GM12878 (cell line): ENCODE measurements around the gene BLOC1S6. TPM values are rescaled to one million over a fixed set of nuclear protein-coding genes. Genes with fewer than 3 reads are reported as not detected.

Source experiments
- ATAC-seq: fragments of 200-7000 bp; cut with Tn5 transposase; 3 replicates; pipeline ENCODE4 v1.9.1; 2020; ENCODE audit warnings: mild to moderate bottlenecking, moderate library complexity
- BruUV-seq: library from RNA; stranded (reverse); fragments of 400-500 nt; replicated peaks from 2 replicates; lab custom pipeline; 2021; lab: Mats Ljungman, UMichigan
- CTCF ChIA-PET: fragments of 300-600 bp; sonication (Branson Sonifier 250); formaldehyde crosslinking; extraction: SDS; loops from one replicate; lab custom pipeline; 2021; ENCODE audit warnings: inconsistent platforms; lab: Yijun Ruan, JAX
- POLR2A ChIA-PET: fragments of 350-600 bp; formaldehyde crosslinking; extraction: SDS; loops from one replicate; lab custom pipeline; 2021; ENCODE audit warnings: inconsistent platforms; lab: Charles Lee
- RAD21 ChIA-PET: fragments of 300-600 bp; sonication (Branson Sonifier 250); formaldehyde crosslinking; loops from one replicate; lab custom pipeline; 2023; ENCODE audit warnings: antibody characterized with exemption; ENCODE audit not compliant: unreplicated experiment; lab: Charles Lee
- SMC1A ChIA-PET: fragments of 300-600 bp; sonication (Branson Sonifier 250); formaldehyde crosslinking; loops from one replicate; lab custom pipeline; 2023; ENCODE audit not compliant: unreplicated experiment, uncharacterized antibody; lab: Charles Lee
- DNase-seq: peaks from one replicate; pipeline ENCODE4 v3.0.0-alpha.2; 2011; ENCODE audit warnings: low read depth, low spot score
- FAIRE-seq: peaks from 3 replicates; lab custom pipeline; 2011; peaks lifted over from hg19 to GRCh38; lab: Jason Lieb, UNC
- H2AFZ ChIP-seq: 2 replicates; pipeline ENCODE4 v1.6.0; 2011; ENCODE audit warnings: low read depth, low read length, control low read depth; ENCODE audit not compliant: control insufficient read depth
- H3K27ac ChIP-seq: 2 replicates; pipeline ENCODE4 v1.5.1; 2011; ENCODE audit warnings: control low read depth; ENCODE audit not compliant: control insufficient read depth, insufficient read depth
- H3K27me3 ChIP-seq, 2 experiments: replicated peaks in 1 of 2; 2 replicates each; pipeline versions ENCODE4 v1.6.0 to v1.6.1; 2011; ENCODE audit warnings: low read length in 1 of 2; ENCODE audit not compliant: control insufficient read depth in 2 of 2, insufficient read depth in 2 of 2
- H3K36me3 ChIP-seq, 2 experiments: 2 replicates each; pipeline ENCODE4 v1.5.1; 2011; ENCODE audit warnings: low read length in 1 of 2; ENCODE audit not compliant: control insufficient read depth in 2 of 2, insufficient read depth in 2 of 2
- H3K4me1 ChIP-seq: 2 replicates; pipeline ENCODE4 v1.6.1; 2011; ENCODE audit warnings: mild to moderate bottlenecking, low read length, moderate library complexity, mixed read lengths; ENCODE audit not compliant: control insufficient read depth, insufficient read depth
- H3K4me2 ChIP-seq: 2 replicates; pipeline ENCODE4 v1.6.0; 2011; ENCODE audit warnings: control low read depth; ENCODE audit not compliant: control insufficient read depth, insufficient read depth
- H3K4me3 ChIP-seq: fragments of 200-600 bp; sonication (generic); 2 replicates; pipeline ENCODE4 v1.5.1; 2016
- H3K79me2 ChIP-seq: 2 replicates; pipeline ENCODE4 v1.6.0; 2011; ENCODE audit warnings: low read length; ENCODE audit not compliant: control insufficient read depth, insufficient read depth
- H3K9ac ChIP-seq: 2 replicates; pipeline ENCODE4 v1.8.0; 2011; ENCODE audit warnings: low read length, control low read depth, mixed read lengths; ENCODE audit not compliant: control insufficient read depth, insufficient read depth
- H3K9me3 ChIP-seq: replicated peaks from 3 replicates; pipeline ENCODE4 v1.5.1; 2011; ENCODE audit warnings: mild to moderate bottlenecking, low read length; ENCODE audit not compliant: control insufficient read depth, insufficient read depth
- H4K20me1 ChIP-seq: 2 replicates; pipeline ENCODE4 v1.6.0; 2011; ENCODE audit not compliant: control insufficient read depth, insufficient read depth
- BACH1 ChIP-seq: fragments of 450-650 bp; IDR thresholded peaks from 2 replicates; pipeline ENCODE4 v1.6.1; 2017; ENCODE audit warnings: mild to moderate bottlenecking, borderline replicate concordance
- EGR1 ChIP-seq, 2 experiments: IDR thresholded peaks; 1 replicate in 1 of 2; 2 replicates in 1 of 2; pipeline ENCODE4 v1.6.1; 2011 to 2012; ENCODE audit warnings: low read depth in 2 of 2, low read length in 2 of 2, borderline replicate concordance in 1 of 2, mild to moderate bottlenecking in 1 of 2, moderate library complexity in 1 of 2
- ETV6 ChIP-seq, 2 experiments: fragments of 450-650 bp in 1 of 2; IDR thresholded peaks in 1 of 2; conservative IDR thresholded peaks in 1 of 2; 2 replicates each; pipeline ENCODE4 v1.6.1; 2014; ENCODE audit warnings: antibody characterized with exemption in 1 of 2, borderline replicate concordance in 1 of 2, low read depth in 1 of 2, mild to moderate bottlenecking in 1 of 2, moderate library complexity in 1 of 2
- NR2C2 ChIP-seq: IDR thresholded peaks from 2 replicates; pipeline ENCODE4 v1.6.1; 2011; ENCODE audit warnings: borderline replicate concordance, low read depth; ENCODE audit not compliant: control insufficient read depth, insufficient read length
- PAX5 ChIP-seq: IDR thresholded peaks from 2 replicates; pipeline ENCODE4 v1.6.1; 2011; ENCODE audit warnings: low read depth, low read length, borderline replicate concordance
- RBBP5 ChIP-seq: fragments of 200-600 bp; sonication (generic); conservative IDR thresholded peaks from 2 replicates; pipeline ENCODE4 v1.6.1; 2016
- SREBF1 ChIP-seq: IDR thresholded peaks from 2 replicates; pipeline ENCODE4 v1.6.1; 2012; ENCODE audit warnings: mild to moderate bottlenecking, low read length
- ZNF384 ChIP-seq: IDR thresholded peaks from 2 replicates; pipeline ENCODE4 v1.6.1; 2012; ENCODE audit warnings: low read depth, mild to moderate bottlenecking, low read length, improper control_type of control experiment, borderline replicate concordance
- WGBS: methylation state at CpG from one replicate; pipeline ENCODE4 v1.1.6; 2016; ENCODE audit warnings: low lambda C conversion rate; ENCODE audit not compliant: insufficient replicate concordance, insufficient coverage; ENCODE audit errors: missing lambda C conversion rate; 5-methylcytosine and 5-hydroxymethylcytosine counted together
- in situ Hi-C: fragments of 300-500 bp; cut with MboI; formaldehyde crosslinking; loops from 9 replicates; pipeline ENCODE4 v1.14.3; 2018; ENCODE audit warnings: mixed read lengths
- intact Hi-C: fragments of 100-400 bp; cut with micrococcal nuclease; formaldehyde crosslinking; loops from one replicate; pipeline ENCODE4 v1.14.2; 2022; ENCODE audit not compliant: unreplicated experiment
- polyA plus RNA-seq, 11 experiments: library from polyadenylated mRNA; depleted of rRNA in 4 of 11; unstranded in 6 of 11; stranded (reverse) in 5 of 11; fragments of >200 nt; fragmentation: Nextera tagmentation in 4 of 11; fragmentation: Illumina TruSeq in 1 of 11; extraction: Ambion mirVana in 4 of 11; extraction: Trizol in 1 of 11; gene quantifications; 1 replicate in 1 of 11; 2 replicates in 10 of 11; pipeline versions ENCODE4 v1.2.1 to v1.2.3, GENCODE V29; 2011 to 2016; ENCODE audit warnings: inconsistent platforms in 2 of 11, missing spikeins in 2 of 11, low read depth in 1 of 11
- total RNA-seq, 4 experiments: library from RNA; depleted of rRNA in 3 of 4; stranded (reverse); fragments of >200 nt in 3 of 4; fragmentation: Illumina TruSeq in 1 of 4; extraction: Trizol in 1 of 4; gene quantifications; 2 replicates each; pipeline versions ENCODE4 v1.2.1 to v1.2.3, GENCODE V29; 2013 to 2021
- TF ChIP-seq, protein P1 (sequence below): fragments of 450-650 bp; IDR thresholded peaks from 2 replicates; pipeline ENCODE4 v1.6.1; 2017; ENCODE audit warnings: mild to moderate bottlenecking, moderate library complexity
- TF ChIP-seq, protein P2 (sequence below): fragments of 150-350 bp; IDR thresholded peaks from 2 replicates; pipeline ENCODE4 v1.6.1; 2014; ENCODE audit warnings: mild to moderate bottlenecking, low read depth, low read length
- TF ChIP-seq, protein P3 (sequence below): fragments of 150-350 bp; IDR thresholded peaks from 2 replicates; pipeline ENCODE4 v1.6.1; 2016; ENCODE audit warnings: low read depth, low read length

The BLOC1S6 gene
- total and polyA plus RNA-seq, 10 of the 15 experiments (the other 5 are each of a cell fraction or from before 2014, with no cell fraction given), result 13.5 to 48.8 (median 32.7) TPM

DNA sequence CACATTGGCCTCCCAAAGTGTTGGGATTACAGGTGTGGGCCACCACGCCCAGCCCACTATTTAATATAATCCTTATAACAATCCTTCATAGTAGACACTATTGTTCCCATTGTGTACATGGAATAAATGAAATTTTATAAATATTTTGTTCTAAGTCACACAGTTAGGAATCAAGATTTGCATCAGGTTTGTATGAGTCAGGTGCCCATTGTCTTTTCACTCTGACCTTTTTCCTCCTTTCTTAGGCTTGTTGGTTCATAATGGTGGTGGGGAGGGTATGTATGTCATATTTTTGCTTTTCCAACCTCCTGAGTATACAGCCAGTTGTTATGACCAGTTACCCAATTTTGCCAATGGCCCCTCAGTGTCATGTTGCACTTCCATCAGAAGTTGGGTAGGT lies 46.6 kb upstream of the BLOC1S6 start:
- WGBS, result 0% methylated on average over 1 of the region's 1 CpG
- Histone ChIP-seq H3K4me2 (no peak overlapping the region), H3K36me3 (no peaks in the 10 kb centered on the region), H3K9ac (no peak overlapping the region), H2AFZ (no peak overlapping the region), H4K20me1 (no peaks in the 10 kb centered on the region), H3K27me3 (no peaks in the 10 kb centered on the region), H3K4me3 (no peak overlapping the region), H3K4me1 (no peaks in the 10 kb centered on the region), H3K9me3 (no peaks in the 10 kb centered on the region), H3K27ac (no peak overlapping the region), H3K79me2 (no peaks in the 10 kb centered on the region)
- POLR2A ChIA-PET, result interaction anchor here (0.7 kb wide), 1 partner anchor 9 kb away, joined by 3 read pairs; no protein-coding TSS in a partner anchor
- TF ChIP-seq, protein P1, sequence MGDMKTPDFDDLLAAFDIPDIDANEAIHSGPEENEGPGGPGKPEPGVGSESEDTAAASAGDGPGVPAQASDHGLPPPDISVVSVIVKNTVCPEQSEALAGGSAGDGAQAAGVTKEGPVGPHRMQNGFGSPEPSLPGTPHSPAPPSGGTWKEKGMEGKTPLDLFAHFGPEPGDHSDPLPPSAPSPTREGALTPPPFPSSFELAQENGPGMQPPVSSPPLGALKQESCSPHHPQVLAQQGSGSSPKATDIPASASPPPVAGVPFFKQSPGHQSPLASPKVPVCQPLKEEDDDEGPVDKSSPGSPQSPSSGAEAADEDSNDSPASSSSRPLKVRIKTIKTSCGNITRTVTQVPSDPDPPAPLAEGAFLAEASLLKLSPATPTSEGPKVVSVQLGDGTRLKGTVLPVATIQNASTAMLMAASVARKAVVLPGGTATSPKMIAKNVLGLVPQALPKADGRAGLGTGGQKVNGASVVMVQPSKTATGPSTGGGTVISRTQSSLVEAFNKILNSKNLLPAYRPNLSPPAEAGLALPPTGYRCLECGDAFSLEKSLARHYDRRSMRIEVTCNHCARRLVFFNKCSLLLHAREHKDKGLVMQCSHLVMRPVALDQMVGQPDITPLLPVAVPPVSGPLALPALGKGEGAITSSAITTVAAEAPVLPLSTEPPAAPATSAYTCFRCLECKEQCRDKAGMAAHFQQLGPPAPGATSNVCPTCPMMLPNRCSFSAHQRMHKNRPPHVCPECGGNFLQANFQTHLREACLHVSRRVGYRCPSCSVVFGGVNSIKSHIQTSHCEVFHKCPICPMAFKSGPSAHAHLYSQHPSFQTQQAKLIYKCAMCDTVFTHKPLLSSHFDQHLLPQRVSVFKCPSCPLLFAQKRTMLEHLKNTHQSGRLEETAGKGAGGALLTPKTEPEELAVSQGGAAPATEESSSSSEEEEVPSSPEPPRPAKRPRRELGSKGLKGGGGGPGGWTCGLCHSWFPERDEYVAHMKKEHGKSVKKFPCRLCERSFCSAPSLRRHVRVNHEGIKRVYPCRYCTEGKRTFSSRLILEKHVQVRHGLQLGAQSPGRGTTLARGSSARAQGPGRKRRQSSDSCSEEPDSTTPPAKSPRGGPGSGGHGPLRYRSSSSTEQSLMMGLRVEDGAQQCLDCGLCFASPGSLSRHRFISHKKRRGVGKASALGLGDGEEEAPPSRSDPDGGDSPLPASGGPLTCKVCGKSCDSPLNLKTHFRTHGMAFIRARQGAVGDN, result no peak
- TF ChIP-seq ETV6 (conservative IDR thresholded peaks at IDR 0.05 in 1 of 2, IDR thresholded peaks at IDR 0.05 in 1 of 2; ENCODE audit: borderline replicate concordance in 1 of 2, low read depth in 1 of 2) (no peak), SREBF1 (no peak), NR2C2 (no peak), RBBP5 (no peak), PAX5 (no peak), BACH1 (no peak), ZNF384 (no peak), EGR1 (IDR thresholded peaks at IDR 0.05; ENCODE audit: borderline replicate concordance in 1 of 2, low read depth in 2 of 2, low read length in 2 of 2) (no peak)
- TF ChIP-seq, protein P2, sequence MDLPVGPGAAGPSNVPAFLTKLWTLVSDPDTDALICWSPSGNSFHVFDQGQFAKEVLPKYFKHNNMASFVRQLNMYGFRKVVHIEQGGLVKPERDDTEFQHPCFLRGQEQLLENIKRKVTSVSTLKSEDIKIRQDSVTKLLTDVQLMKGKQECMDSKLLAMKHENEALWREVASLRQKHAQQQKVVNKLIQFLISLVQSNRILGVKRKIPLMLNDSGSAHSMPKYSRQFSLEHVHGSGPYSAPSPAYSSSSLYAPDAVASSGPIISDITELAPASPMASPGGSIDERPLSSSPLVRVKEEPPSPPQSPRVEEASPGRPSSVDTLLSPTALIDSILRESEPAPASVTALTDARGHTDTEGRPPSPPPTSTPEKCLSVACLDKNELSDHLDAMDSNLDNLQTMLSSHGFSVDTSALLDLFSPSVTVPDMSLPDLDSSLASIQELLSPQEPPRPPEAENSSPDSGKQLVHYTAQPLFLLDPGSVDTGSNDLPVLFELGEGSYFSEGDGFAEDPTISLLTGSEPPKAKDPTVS, result no peak
- TF ChIP-seq, protein P3, sequence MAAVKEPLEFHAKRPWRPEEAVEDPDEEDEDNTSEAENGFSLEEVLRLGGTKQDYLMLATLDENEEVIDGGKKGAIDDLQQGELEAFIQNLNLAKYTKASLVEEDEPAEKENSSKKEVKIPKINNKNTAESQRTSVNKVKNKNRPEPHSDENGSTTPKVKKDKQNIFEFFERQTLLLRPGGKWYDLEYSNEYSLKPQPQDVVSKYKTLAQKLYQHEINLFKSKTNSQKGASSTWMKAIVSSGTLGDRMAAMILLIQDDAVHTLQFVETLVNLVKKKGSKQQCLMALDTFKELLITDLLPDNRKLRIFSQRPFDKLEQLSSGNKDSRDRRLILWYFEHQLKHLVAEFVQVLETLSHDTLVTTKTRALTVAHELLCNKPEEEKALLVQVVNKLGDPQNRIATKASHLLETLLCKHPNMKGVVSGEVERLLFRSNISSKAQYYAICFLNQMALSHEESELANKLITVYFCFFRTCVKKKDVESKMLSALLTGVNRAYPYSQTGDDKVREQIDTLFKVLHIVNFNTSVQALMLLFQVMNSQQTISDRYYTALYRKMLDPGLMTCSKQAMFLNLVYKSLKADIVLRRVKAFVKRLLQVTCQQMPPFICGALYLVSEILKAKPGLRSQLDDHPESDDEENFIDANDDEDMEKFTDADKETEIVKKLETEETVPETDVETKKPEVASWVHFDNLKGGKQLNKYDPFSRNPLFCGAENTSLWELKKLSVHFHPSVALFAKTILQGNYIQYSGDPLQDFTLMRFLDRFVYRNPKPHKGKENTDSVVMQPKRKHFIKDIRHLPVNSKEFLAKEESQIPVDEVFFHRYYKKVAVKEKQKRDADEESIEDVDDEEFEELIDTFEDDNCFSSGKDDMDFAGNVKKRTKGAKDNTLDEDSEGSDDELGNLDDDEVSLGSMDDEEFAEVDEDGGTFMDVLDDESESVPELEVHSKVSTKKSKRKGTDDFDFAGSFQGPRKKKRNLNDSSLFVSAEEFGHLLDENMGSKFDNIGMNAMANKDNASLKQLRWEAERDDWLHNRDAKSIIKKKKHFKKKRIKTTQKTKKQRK, result no peak
- CTCF ChIA-PET, result interaction anchor here (0.6 kb wide), 1 partner anchor 20 kb away, joined by 5 read pairs; no protein-coding TSS in a partner anchor
- intact Hi-C loops (no loop called here), in situ Hi-C loops (no loop called here)
- DNase-seq, result no peak
- SMC1A ChIA-PET, result no interaction called here
- RAD21 ChIA-PET, result no interaction called here
- FAIRE-seq, result no peak
- ATAC-seq, result no peak
- BruUV-seq, result no TSS peak
